Measurements from ENCODE around the gene C1orf21. TPM values are rescaled to one million over a fixed set of nuclear protein-coding genes. Genes with fewer than 3 reads are reported as not detected.

Gene C1orf21
- total RNA-seq, 1 experiment from 2014 or later, result not detected

DNA sequence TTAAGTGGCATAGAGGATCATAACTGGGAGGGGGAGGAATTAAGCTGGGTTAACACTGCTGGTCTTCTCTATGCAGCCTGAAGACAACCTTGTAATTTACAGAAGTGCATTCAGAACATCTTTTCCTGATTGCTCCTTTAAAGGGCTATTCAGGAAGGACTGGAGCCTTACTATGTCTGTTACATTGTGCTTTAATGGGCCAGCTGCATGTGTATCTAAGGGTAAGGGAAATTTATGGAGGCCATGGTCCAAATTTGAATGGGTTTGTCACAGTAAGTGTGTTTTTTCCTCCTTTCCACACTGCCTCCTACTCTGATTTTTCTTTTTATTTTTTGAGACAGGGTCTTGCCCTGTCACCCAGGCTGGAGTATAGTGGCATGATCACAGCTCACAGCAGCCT is 19.6 kb downstream of the C1orf21 start:
- in situ Hi-C loops (cut with HindIII; ENCODE audit: low sequenced_read_pairs), result no loop called here
- no peak for DNase-seq (ENCODE audit: low spot score)

DNA sequence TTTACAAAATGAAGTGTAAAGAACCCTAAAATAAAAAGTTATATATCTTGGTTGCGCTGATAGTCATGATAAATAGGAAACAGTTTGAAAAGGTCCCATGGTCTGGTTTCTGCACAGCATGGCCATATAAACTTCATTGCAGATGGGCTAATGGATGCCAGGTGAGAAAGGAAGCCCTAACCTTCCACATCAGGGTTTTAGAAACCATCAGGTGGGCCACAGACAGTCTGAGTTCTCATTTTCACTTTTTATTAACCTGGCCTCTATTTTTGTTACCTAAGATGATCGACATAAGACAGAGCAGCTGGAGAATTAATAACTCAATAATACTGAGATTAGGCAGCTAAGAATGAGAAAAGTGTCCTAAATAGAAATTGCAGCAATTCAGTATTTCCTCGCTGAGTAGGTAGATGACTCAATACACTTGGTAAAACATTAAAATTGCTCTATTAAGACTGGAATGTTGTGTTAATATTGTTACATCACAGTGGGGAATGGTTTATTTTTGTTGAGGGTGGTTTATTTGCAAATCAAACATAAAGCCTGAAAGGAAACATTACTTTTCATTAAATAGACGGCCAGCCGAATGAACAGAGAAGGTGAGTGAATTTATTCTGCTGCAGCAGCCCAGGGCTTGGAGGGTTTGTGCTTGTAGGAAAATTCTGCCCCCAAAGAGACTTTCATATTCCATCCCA is 21.1 kb downstream of the C1orf21 start:
- in situ Hi-C loops (cut with HindIII; ENCODE audit: low sequenced_read_pairs), result no loop called here

DNA sequence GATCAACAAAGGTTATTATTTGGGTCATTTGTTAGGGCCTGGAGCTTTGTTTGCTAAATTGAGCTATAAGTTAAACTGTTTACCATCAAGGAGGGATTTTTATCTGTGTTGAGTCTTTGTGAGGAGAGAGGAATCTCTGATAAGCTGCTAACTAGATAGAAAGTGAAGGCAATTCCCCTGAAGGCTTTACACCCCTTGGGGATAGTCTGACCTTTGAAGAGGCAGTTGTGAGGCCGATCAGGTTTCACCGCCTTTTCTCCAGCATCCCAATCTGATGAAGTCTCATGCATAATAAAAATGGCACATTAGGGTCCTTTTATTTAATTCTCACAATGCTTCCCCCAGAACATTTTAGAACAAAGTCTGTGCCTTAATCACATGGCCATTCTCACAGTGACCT is 21.8 kb downstream of the C1orf21 start:
- DNase-seq (ENCODE audit: low spot score), result no peak
- in situ Hi-C loops (cut with HindIII; ENCODE audit: low sequenced_read_pairs), result no loop called here

More for the DNA sequence above, 21.1 kb downstream of the C1orf21 start:
- DNase-seq (ENCODE audit: low spot score), result no peak

DNA sequence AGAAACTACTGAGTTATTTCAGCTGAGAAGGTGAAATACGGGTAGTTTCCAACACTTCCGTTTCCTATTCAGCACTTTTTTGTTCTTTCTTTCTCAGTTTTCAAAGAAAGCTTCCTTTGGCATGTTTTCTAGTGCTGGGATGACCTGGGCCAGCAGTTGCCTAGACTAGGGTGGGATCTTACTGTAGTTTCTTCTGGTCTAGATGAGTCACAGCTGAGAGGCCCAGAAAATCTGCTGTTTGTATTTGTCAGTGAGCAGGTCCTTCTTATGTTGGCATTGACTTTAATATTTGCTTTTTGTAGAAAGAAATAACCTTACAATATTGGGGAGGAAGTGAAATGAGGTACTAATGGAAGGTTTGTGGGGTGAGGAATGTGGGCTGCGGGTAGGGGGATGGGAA is 22.2 kb downstream of the C1orf21 start:
- no peak for DNase-seq (ENCODE audit: low spot score)
- in situ Hi-C loops (cut with HindIII; ENCODE audit: low sequenced_read_pairs), result no loop called here

DNA sequence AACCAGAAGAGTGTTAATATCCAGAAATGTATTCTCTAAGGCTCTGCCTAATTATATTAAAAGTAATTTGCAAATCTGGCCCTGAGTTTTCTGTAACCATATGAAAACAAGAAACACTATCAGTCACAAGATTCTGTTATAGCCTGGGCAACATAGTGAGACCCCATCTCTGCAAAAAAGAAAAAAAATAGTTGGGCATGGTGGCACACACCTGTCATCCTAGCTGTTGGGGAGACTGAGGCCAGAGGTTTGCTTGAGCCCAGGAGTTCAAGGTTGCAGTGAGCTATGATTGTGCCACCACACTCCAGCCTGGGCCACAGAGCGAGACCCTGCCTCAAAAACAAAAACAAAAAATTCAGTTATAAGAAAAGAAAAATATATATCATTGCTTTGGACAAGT is 25.6 kb downstream of the C1orf21 start:
- DNase-seq (ENCODE audit: low spot score), result no peak
- in situ Hi-C loops (cut with HindIII; ENCODE audit: low sequenced_read_pairs), result no loop called here

DNA sequence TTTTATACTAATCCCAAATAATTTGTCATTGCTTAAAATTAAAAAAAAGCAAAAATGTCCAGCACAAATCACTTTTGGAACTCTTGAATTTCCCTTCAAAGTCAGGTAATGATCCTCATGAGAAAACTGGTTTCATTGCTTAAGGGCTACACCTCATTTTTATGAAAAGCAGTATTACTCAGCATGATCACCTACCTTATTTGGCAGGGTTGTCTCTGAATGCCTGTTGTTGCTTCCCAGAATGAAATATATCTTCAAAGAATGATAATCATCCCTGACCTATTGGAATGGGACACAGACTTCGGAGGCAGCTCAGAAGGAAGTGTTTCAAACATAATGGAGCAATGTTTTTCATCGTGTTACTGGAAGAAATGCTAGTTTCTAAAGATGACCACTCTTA is 29.7 kb downstream of the C1orf21 start:
- DNase-seq (ENCODE audit: low spot score), result no peak
- in situ Hi-C loops (cut with HindIII; ENCODE audit: low sequenced_read_pairs), result no loop called here

DNA sequence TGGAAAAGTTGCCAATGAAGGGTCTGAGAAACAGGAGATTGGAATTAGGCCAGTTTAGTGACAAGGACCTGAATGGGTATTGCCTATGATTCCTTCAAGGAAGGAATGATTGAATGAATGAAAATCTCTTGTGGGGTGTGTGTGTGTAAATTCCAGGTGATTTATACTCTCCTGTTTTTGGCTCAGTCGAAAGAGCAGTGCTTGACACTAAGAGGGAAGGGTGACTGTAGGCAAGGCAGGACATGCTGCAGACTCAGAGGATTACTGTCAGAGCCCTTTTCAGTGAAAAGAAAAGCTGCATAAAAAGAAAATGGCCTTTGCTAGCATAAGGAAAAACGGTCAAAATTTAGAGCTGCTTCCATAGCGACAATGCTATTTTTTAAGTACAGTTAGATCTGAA is 30.1 kb downstream of the C1orf21 start:
- in situ Hi-C loops (cut with HindIII; ENCODE audit: low sequenced_read_pairs), result no loop called here
- DNase-seq (ENCODE audit: low spot score), result no peak

DNA sequence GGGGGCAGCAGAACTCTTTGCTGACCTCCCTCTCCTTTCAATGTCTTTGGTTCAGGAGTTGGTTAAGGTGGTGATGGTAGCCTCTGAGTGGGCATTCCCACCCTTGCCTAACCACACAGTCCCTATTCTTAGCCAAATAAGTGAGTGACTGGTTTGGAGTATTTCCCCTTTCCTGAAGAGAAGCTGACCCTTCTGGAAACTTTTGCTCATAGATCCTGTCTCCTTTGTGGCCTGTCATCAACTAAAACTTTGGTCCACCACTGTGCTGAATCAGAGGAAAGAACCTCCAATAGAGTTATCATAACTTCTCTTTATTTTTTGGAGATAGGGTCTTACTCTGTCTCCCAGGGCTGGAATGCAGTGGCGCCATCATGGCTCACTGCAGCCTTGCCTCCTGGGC is 31.1 kb downstream of the C1orf21 start:
- no peak for DNase-seq (ENCODE audit: low spot score)
- in situ Hi-C loops (cut with HindIII; ENCODE audit: low sequenced_read_pairs), result no loop called here

DNA sequence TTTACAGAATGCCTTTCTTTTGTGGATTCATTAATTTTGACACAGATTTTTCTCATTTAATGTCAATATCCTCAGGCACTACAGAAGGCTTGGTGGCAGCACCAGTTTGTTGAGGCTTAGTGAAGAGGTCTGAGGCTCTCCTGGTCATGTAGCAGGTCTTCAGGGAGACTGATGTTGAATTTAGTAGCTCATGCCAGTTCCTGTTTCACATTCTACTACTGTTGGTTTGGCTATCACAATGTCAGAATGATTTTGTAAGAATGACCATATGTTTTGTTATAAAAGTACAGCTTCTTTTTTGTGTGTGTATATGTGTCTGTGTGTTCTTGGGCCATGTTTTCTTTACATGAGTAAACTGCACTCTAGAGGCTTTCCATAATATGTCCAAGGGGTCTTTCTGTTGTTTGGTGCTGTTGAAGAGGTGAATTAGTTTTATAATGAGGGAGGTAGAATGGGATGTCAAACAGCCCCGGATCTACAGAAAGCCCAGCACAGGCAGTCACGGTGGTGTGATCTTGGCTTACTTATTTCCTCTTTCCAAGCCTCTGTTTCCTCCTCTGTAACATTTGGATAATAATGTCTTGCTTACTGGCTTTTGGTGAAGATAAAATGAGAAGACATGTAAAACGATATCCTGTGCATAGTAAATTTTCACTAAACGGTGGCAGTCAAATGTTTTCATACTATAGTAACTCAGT is 32.0 kb downstream of the C1orf21 start:
- no peak for DNase-seq (ENCODE audit: low spot score)
- in situ Hi-C loops (cut with HindIII; ENCODE audit: low sequenced_read_pairs), result no loop called here

DNA sequence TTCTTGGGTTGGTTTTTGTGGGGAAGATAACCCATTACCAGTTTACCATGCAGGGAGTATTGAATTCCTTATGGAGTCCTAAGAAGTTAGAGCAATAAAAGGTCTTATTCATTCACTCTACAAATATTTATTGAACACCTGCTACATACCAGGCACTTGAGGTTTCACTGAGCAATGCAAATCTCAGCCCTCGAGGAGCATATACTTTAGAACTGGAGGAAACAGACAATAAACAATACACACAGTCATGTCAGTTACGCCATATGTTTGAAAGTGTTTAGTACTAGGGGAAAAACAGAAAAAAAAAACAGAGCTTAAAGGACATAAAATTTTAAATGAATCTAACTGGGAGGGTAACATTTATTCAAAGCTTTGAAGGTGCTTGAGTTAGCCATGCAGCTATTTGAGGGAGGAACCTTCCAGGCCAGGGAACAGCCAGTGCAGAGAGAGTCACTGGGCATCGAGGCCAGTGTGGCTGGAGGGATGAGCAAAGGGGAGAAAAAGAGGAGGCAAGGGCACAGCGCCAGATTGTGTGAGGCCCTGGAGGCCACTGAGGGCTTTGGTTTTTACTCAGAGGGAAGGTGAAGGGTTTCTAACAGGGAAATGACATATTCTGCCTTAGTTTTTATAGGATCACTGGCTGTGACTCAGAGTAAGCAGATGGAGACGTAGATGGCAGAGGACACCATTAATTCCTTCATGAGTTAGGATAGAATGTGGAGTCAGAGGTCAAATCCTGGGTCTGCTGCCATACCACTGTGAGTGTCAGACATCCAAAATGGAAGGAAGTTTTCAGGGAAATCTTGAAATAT is 32.7 kb downstream of the C1orf21 start:
- in situ Hi-C loops (cut with HindIII; ENCODE audit: low sequenced_read_pairs), result no loop called here
- no peak for DNase-seq (ENCODE audit: low spot score)

DNA sequence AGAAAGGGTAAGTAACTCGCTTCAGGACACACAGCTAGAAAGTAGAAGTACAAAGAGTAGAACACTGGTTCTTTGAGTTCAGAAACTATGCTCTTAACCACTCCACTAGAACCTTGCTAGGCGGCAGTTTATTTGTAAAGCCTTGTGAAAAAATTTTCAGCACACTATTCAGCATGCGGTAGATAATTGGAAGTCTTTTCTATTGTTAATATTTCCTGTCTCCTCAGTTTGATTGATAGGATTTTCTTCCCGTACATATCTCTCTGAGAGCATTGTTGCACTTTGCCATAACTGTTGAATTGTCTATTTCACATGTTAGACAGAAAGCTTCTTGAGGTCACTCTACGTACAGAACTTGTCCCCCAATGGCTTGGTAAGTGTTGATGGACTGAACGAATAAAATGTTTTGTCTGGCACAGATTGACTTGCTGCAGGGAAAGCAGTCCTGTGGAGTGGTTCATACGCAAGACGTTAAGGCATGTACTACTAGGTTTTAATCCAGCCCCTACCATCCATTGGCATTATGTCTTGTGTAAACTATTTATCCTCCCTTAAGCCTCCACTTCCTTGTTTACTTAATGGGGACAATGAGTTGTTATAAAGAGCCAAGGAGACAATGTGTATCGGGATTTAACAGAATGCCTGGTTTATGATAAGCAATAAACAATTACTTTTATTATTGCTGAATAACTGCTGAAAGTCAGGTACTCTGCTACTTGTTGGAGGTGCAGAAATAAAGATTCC is 35.8 kb downstream of the C1orf21 start:
- no peak for DNase-seq (ENCODE audit: low spot score)
- in situ Hi-C loops (cut with HindIII; ENCODE audit: low sequenced_read_pairs), result no loop called here

DNA sequence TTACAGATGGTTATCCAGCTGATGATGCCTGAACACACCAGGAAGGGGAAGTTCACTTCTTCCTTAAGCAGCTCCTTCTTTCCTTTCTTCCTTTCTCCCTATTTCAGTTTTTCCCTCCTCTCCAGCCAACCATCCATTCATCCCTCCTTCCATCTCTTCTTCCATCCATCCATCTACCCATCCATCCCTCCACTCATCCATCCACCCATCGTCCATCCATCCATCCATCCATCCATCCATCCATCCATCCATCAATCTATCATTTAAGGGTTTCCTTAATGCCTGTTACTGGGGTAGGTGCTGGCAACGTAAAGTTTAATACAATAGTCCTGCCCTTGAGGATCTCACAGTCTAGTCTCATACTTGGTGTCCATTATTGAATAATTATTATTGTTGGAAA is 36.8 kb downstream of the C1orf21 start:
- DNase-seq (ENCODE audit: low spot score), result no peak
- in situ Hi-C loops (cut with HindIII; ENCODE audit: low sequenced_read_pairs), result no loop called here

DNA sequence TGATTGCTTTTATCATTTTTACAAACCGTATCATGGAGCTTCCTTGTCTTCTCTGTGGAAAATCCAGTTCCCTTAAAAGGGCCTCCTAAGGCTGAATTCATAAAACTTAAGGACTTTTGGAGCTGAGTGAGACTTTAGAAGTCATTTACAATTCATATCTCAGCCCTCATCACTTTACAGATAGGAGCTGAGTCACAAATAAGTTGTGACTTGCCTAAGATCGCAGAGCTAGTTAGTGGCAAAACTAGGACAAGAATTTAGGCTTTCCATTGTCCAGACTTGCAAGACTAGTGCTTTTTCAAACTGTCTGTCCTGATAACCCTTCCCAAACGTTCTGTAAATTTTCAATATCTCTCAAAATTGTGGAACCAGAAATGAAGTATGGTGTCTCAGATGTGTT is 37.3 kb downstream of the C1orf21 start:
- in situ Hi-C loops (cut with HindIII; ENCODE audit: low sequenced_read_pairs), result no loop called here
- no peak for DNase-seq (ENCODE audit: low spot score)

DNA sequence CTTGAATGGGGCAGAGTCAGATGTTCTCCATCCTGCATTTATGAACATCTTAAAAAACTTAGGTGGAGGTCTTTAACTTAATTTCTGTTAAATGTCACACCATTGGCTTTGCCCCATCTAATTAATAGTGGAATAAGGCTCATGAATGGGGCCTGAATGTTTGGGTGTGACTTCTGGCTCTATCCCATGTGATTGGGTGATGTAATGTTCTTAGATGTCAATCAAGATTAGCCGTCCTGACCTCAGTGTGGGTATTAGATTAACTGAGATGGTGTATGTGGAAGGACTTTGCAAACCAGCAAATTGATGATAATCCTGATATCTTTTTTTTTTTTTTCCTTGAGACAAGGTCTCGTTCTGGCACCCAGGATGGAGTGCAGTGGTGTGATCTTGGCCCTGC is 38.1 kb downstream of the C1orf21 start:
- in situ Hi-C loops (cut with HindIII; ENCODE audit: low sequenced_read_pairs), result no loop called here
- no peak for DNase-seq (ENCODE audit: low spot score)

DNA sequence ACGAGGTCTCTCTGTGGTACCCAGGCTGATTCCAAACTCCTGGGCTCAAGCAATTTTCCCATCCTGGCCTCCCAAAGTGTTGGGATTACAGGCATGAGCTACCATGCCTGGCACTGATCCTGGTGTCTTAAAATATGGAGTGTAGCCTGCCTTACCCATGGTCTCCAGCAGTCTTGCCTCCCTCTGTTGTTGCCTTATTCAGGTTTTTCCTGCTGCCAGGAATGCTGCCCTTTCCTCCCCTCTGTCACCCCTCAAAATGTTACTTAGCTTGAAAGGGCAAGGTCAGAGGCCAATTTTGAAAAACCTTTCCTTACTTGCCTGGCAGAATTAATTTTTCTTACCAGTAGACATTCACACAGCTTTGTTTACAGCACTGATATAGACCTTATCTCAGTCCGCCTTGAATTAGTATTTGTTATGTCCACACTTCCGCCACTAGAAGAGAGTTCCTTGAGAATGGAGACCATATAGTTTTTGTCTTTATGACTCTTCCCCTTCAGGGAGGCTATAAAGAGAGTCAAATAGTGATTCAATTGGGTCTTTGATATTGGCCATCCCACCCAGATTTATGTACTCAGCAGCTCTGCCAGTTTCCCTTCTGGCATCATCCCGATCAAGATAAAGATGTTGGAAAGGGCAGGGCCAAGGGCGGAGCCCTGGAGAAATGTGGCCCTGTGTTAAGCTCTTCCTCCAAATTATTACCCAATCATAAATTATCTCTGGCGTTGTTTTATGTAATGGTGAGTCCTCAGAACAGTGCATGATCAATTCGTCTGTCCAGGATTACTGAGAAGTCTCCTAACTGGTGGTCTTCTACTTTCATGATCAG is 38.8 kb downstream of the C1orf21 start:
- in situ Hi-C loops (cut with HindIII; ENCODE audit: low sequenced_read_pairs), result no loop called here
- DNase-seq (ENCODE audit: low spot score), result no peak

DNA sequence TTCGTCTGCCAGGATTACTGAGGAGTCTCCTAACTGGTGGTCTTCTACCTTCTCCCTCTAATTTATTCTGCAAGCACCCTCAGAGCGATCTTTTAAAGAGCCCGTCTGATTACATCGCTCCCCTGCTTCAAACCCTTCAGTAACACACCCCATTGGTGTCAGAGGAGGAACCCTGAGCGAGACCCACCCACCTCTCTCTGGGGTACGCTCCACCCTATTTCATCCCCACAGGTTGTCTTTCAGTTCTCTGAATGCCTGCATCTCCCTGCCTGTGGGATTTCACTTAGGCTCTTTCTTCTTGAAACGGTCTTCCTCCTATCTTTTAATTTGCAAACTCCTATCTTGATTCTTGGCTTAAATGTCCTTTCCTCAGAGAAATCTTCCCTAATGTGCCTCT is 39.4 kb downstream of the C1orf21 start:
- no peak for DNase-seq (ENCODE audit: low spot score)
- in situ Hi-C loops (cut with HindIII; ENCODE audit: low sequenced_read_pairs), result no loop called here

DNA sequence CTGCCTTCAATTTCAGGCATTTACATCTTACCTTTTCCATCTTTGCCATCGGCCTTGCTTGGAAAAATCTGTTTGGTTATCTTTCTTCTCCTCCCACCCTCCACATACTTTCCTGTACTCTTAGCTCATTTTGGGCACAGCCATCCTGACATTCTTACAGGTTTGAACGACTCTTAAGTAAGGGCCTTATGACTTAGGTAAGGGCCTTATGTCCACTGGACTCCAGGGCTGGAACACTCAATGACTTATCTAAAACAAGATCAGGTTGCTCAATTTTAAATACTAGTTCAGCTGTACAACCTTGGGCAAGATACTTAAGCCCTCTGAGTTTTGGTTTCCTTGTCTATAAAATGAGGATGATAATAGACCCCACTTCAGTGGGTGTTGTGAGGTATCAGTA is 40.9 kb downstream of the C1orf21 start:
- no peak for DNase-seq (ENCODE audit: low spot score)
- in situ Hi-C loops (cut with HindIII; ENCODE audit: low sequenced_read_pairs), result no loop called here

DNA sequence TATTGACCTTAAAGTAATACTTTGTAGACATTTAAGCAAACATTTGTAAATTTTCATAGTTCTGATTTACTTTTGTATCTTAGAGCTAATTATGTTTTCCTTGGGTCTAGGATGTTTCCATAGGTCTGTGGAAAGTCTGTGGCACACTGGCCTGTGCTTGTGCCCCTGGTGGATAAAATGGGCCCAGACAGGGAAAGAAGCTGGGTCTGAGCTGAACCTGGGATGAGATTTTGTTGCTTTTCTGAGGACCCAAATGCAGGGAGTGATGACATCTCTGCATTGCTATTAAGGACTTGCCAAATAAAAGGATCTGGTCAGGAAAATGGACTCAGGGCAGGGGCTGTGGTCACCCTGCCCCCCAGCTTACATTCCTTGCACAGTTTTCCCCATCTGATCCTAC is 41.8 kb downstream of the C1orf21 start:
- no peak for DNase-seq (ENCODE audit: low spot score)
- in situ Hi-C loops (cut with HindIII; ENCODE audit: low sequenced_read_pairs), result no loop called here

DNA sequence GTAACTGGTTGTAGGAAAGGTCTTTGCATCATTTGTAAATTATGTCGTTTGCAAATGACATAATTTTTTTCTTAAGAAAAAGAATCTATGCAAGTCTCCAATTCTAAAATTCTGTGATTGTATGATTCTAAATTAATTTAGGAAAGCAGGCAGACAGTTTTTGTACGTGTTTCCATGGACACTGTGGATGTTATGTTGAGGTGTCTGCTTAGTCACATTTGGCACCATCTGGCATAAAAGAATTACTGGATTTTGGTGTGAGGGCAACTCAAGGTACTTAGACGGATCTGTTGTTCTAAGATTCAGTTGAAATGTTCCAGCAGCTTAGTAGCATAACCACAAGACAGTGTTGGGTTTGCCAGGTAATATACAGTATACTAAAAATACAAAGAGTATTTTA is 42.5 kb downstream of the C1orf21 start:
- DNase-seq (ENCODE audit: low spot score), result no peak
- in situ Hi-C loops (cut with HindIII; ENCODE audit: low sequenced_read_pairs), result no loop called here
